Hepatocyte (in vitro differentiated cells): ENCODE results near the gene SCAMP2.

ENCODE experiments used
- CTCF ChIP-seq: fragments of 200-600 bp; sonication (generic); IDR thresholded peaks from 2 replicates; pipeline ENCODE4 v1.5.1; 2016; ENCODE audit warnings: antibody characterized with exemption, mild to moderate bottlenecking; ENCODE audit not compliant: poor library complexity
- EZH2 ChIP-seq: fragments of 200-600 bp; sonication (generic); IDR thresholded peaks from 2 replicates; pipeline ENCODE4 v1.6.1; 2016; ENCODE audit warnings: antibody characterized with exemption, mild to moderate bottlenecking, borderline replicate concordance
- EZH2phosphoT487 ChIP-seq: fragments of 200-600 bp; sonication (generic); IDR thresholded peaks from one replicate; pipeline ENCODE4 v1.6.1; 2018; ENCODE audit warnings: antibody characterized with exemption, mild to moderate bottlenecking, low read depth, moderate library complexity; ENCODE audit not compliant: unreplicated experiment, severe bottlenecking

- TF ChIP-seq EZH2phosphoT487 (no peak), EZH2 (no peak), CTCF (no peak)
These were observed 72.5 kb downstream of the SCAMP2 start for GRCh38 chr15:74800559-74801094.
